PFSK-1 (cell line): ENCODE data around the gene PAPPA.

Experiments used
- FOXP2 ChIP-seq: optimal IDR thresholded peaks from 2 replicates; pipeline ENCODE3; 2011; ENCODE audit warnings: borderline replicate concordance, control low read depth, inconsistent platforms; ENCODE audit not compliant: insufficient read depth; ENCODE audit errors: extremely low read length, extremely low read depth
- POLR2AphosphoS5 ChIP-seq: IDR thresholded peaks from 2 replicates; pipeline ENCODE4 v1.6.1; 2012; ENCODE audit warnings: low read depth, mild to moderate bottlenecking, control low read depth, low read length, moderate library complexity
- SIN3A ChIP-seq: IDR thresholded peaks from 2 replicates; pipeline ENCODE4 v1.6.1; 2012; ENCODE audit warnings: mild to moderate bottlenecking, low read length, moderate library complexity, borderline replicate concordance; ENCODE audit not compliant: insufficient read depth
- TAF1 ChIP-seq: IDR thresholded peaks from 2 replicates; pipeline ENCODE4 v1.6.1; 2012; ENCODE audit warnings: low read length, control low read depth, borderline replicate concordance; ENCODE audit not compliant: insufficient read depth
- TF ChIP-seq, protein P1 (sequence below), 2 experiments: IDR thresholded peaks; 2 replicates each; pipeline versions ENCODE4 v1.6.1 to v1.8.0; 2011 to 2012; ENCODE audit warnings: low read depth in 2 of 2, low read length in 2 of 2, control low read depth in 1 of 2, inconsistent platforms in 1 of 2, mild to moderate bottlenecking in 1 of 2, moderate library complexity in 1 of 2; ENCODE audit not compliant: insufficient read depth in 1 of 2

Gene PAPPA

DNA sequence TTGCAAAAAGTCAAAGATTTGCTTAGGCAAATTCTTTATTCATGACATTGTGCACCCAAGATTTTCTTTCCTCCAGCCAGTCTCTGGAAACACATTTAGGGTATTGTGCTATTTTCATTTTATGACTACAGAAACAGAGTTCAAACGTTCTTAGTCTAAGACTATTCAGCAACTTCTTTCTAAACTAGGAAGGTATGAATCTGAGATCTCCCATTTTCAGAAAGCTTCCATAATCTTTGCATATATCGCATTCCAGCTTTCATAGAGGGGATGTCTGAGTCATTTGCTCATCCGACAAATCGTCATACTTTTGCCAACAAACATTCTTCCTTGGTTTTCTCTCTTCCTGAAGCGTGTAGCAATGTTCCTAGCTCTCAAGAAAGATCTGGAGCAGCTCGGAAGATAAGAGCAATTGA is 1.6 kb upstream of the PAPPA start:
- TF ChIP-seq SIN3A, result no peak
- no peak for TF ChIP-seq FOXP2
- TF ChIP-seq POLR2AphosphoS5, result no peak
- TF ChIP-seq, protein P1, sequence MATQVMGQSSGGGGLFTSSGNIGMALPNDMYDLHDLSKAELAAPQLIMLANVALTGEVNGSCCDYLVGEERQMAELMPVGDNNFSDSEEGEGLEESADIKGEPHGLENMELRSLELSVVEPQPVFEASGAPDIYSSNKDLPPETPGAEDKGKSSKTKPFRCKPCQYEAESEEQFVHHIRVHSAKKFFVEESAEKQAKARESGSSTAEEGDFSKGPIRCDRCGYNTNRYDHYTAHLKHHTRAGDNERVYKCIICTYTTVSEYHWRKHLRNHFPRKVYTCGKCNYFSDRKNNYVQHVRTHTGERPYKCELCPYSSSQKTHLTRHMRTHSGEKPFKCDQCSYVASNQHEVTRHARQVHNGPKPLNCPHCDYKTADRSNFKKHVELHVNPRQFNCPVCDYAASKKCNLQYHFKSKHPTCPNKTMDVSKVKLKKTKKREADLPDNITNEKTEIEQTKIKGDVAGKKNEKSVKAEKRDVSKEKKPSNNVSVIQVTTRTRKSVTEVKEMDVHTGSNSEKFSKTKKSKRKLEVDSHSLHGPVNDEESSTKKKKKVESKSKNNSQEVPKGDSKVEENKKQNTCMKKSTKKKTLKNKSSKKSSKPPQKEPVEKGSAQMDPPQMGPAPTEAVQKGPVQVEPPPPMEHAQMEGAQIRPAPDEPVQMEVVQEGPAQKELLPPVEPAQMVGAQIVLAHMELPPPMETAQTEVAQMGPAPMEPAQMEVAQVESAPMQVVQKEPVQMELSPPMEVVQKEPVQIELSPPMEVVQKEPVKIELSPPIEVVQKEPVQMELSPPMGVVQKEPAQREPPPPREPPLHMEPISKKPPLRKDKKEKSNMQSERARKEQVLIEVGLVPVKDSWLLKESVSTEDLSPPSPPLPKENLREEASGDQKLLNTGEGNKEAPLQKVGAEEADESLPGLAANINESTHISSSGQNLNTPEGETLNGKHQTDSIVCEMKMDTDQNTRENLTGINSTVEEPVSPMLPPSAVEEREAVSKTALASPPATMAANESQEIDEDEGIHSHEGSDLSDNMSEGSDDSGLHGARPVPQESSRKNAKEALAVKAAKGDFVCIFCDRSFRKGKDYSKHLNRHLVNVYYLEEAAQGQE (IDR thresholded peaks at IDR 0.05; ENCODE audit: insufficient read depth in 1 of 2, low read depth in 2 of 2, low read length in 2 of 2), result no peak
- TF ChIP-seq TAF1, result no peak

DNA sequence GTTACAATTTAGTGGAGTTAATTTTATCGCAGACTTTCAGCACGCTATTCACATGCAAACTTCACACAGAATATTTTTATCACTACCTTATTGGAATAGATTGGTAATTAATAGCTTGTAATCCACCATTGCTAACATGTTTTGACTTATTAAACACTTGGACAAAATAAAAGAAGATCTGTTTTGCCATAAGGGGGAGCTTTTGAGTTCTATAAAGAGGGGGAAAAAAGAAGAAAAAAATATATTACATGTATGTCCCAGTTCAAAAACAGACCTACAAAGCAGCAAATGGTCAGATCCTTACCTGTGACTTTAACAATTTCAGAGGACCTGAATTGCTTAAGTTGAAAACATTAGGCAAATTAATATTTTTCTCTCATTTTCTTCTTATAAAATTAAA is 1.2 kb upstream of the PAPPA start:
- TF ChIP-seq POLR2AphosphoS5 (no peak), FOXP2 (no peak), SIN3A (no peak), TAF1 (no peak)
- TF ChIP-seq, protein P1 (IDR thresholded peaks at IDR 0.05; ENCODE audit: insufficient read depth in 1 of 2, low read depth in 2 of 2, low read length in 2 of 2), result no peak

DNA sequence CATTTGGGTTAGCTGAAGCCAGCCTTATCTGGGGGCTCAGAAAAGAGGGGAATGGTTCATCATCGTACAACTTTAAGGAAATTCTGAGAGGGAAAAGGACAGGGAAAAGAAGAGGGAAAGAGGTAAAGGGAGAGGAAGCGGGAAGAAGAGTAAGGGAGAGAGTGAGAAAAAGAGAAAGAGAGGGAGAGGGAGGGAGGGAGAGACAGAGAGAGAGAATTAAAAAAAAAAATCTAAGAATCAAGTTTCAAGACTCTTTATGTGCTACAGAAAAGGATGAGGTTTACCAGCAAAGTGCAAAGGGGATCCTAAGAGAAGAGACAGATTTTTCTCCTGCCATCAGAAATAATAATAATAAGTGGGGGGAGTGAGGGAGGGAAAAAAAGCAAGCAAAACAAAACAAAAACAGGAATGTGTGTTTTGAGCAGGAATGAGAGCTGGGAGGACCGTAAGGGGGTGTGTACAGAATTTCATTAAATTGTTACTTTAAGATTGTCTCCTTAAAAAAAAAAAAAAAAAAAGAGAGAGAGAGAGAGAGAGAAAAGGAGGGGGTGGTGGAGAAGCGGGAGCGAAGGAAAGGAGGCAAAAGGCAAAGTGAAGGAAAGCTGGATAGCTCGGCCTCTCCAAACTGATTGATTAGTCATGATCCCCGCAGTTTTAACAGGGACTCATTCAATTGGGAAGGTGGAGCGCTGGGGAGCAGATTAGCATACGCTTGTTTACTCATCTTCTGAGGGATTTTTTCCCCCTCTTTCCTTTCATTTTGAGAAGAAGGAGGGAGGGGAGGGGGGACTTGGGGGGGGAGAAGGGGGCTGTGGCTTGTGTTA is 438 bp upstream of the PAPPA start:
- no peak for TF ChIP-seq POLR2AphosphoS5
- TF ChIP-seq TAF1, result no peak
- TF ChIP-seq SIN3A, result no peak
- TF ChIP-seq, protein P1 (IDR thresholded peaks at IDR 0.05; ENCODE audit: insufficient read depth in 1 of 2, low read depth in 2 of 2, low read length in 2 of 2), result no peak
- TF ChIP-seq FOXP2, result no peak

DNA sequence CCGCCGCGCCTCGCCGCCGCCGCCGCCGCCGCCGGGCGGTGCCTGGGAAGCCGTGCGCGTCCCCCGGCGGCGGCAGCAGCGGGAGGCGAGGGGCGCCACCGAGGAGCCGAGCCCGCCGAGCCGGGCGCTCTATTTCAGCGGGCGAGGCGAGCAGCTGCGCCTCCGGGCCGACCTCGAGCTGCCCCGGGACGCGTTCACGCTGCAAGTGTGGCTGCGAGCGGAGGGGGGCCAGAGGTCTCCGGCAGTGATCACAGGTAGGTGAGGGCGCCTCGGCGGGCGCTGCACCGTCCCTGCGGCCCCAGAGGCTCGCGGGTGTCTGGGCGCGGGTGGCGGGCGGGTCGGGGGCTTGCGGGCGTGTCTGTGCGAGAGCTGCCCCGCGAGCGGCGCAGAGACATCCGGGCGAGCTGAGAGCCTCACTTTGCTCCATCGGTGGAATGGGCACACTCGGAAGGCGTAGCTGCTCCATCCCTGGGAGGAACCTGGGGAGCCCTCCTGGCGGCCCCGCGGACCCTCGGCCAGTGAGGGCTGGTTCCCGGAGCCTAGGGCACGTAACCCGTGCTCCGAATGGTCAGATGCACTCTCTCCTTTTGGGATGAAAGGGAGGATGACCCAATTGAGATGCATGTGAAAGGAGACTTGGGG is 864 bp downstream of the PAPPA start:
- TF ChIP-seq, protein P1 (IDR thresholded peaks at IDR 0.05; ENCODE audit: insufficient read depth in 1 of 2, low read depth in 2 of 2, low read length in 2 of 2), result no peak
- TF ChIP-seq FOXP2 (no peak), SIN3A (no peak), TAF1 (no peak), POLR2AphosphoS5 (no peak)
